GM21515 (cell line): ENCODE results near the gene HSFY1.
A peak's percentile ranks its signal among the peaks of the same experiment; 100 is the strongest.
"Not testable (repeated sequence)": the region's sequence is repeated elsewhere in the genome, so short reads cannot be mapped to it uniquely, and the experiment has no call there.

ENCODE experiments used
- ATAC-seq: cut with Tn5 transposase; IDR thresholded peaks from one replicate; pipeline ENCODE4 v1.9.1; 2021; ENCODE audit not compliant: unreplicated experiment

The HSFY1 gene, protein sequence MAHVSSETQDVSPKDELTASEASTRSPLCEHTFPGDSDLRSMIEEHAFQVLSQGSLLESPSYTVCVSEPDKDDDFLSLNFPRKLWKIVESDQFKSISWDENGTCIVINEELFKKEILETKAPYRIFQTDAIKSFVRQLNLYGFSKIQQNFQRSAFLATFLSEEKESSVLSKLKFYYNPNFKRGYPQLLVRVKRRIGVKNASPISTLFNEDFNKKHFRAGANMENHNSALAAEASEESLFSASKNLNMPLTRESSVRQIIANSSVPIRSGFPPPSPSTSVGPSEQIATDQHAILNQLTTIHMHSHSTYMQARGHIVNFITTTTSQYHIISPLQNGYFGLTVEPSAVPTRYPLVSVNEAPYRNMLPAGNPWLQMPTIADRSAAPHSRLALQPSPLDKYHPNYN

GRCh38 chrY:18546420-18546819 lies at the start of gene HSFY1:
Gene HSFY1, plus strand, starts transcription at chrY:18546720. Its CDS starts 68 bp downstream, at chrY:18546788.
- ATAC-seq, result not testable (repeated sequence)

- ATAC-seq, result peak; percentile 47
Observed at GRCh38 chrY:18504266-18504665, 42.3 kb upstream of the HSFY1 start.

- ATAC-seq, result not testable (repeated sequence)
Observed at GRCh38 chrY:18530995-18531655, 15.4 kb upstream of the HSFY1 start.

GRCh38 chrY:18538952-18539351 lies 7.6 kb upstream of the HSFY1 start:
- not testable (repeated sequence) for ATAC-seq

DNA sequence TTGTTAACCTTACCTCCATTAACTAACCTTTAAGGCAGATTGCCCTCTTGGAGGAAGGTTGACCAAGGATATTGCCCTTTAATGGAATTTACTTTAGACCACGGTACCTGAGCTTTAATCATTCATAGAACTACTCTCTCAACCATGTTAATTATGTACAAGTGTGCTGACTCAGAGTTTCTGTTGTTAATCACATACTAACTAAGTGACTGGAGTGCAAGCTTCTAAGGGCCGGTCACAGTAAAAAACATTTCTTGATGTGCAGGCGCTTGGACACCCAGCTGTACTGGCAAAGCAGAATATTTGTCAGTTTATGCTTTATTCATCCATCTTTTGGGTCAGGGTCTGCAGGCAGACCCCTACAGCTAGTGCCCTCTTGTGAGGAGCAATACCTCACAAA lies 6.6 kb downstream of the HSFY1 start:
- not testable (repeated sequence) for ATAC-seq

- ATAC-seq, result not testable (repeated sequence)
Observed at GRCh38 chrY:18565915-18566314, 19.4 kb downstream of the HSFY1 start.
